A549 (cell line): ENCODE data around the gene KCNIP4. TPM values are rescaled to one million over a fixed set of nuclear protein-coding genes. Genes with fewer than 3 reads are reported as not detected.

ENCODE experiments used
- ATAC-seq, 2 experiments: fragments of 200-7000 bp in 1 of 2; fragments of >200 bp in 1 of 2; cut with Nextera tagmentation in 1 of 2; cut with Tn5 transposase in 1 of 2; 3 replicates each; pipeline versions ENCODE4 v1.8.0 to v1.9.1; 2018 to 2020; ENCODE audit warnings: mild to moderate bottlenecking in 1 of 2, moderate library complexity in 1 of 2
- CTCF ChIA-PET: fragments of 300-600 bp; sonication (Branson Sonifier 250); formaldehyde crosslinking; extraction: SDS; loops from one replicate; lab custom pipeline; 2021; ENCODE audit warnings: antibody characterized with exemption, inconsistent platforms; lab: Yijun Ruan, JAX
- POLR2A ChIA-PET: fragments of 350-600 bp; formaldehyde crosslinking; extraction: SDS; loops from one replicate; lab custom pipeline; 2021; ENCODE audit warnings: antibody characterized with exemption, inconsistent platforms; lab: Yijun Ruan, JAX
- DNase-seq, 2 experiments: peaks; one replicate each; pipeline versions ENCODE4 v3.0.0 to v3.0.0-alpha.2; 2011 to 2016; ENCODE audit warnings: low read depth in 1 of 2, low spot score in 1 of 2
- FAIRE-seq: peaks from 2 replicates; lab custom pipeline; 2011; peaks lifted over from hg19 to GRCh38; lab: Jason Lieb, UNC
- H3K27ac ChIP-seq, 2 experiments: fragments of >200 bp; sonication (Bioruptor Twin); formaldehyde crosslinking; 3 replicates each; pipeline ENCODE4 v1.5.1; 2016 to 2017
- H3K4me1 ChIP-seq: fragments of >200 bp; sonication (Bioruptor Twin); formaldehyde crosslinking; 3 replicates; pipeline ENCODE4 v1.6.1; 2016
- H3K4me2 ChIP-seq: fragments of >200 bp; sonication (Bioruptor Twin); formaldehyde crosslinking; 3 replicates; pipeline ENCODE4 v1.6.1; 2016
- H3K4me3 ChIP-seq: fragments of >200 bp; sonication (Bioruptor Twin); formaldehyde crosslinking; 3 replicates; pipeline ENCODE4 v1.5.1; 2016
- H3K9me3 ChIP-seq: fragments of >200 bp; sonication (Bioruptor Twin); formaldehyde crosslinking; 3 replicates; pipeline ENCODE4 v1.6.1; 2016
- BHLHE40 ChIP-seq: IDR thresholded peaks from 2 replicates; pipeline ENCODE4 v1.6.1; 2012; ENCODE audit warnings: low read depth, low read length, inconsistent platforms
- CBX8 ChIP-seq: fragments of 200-600 bp; sonication (generic); IDR thresholded peaks from 2 replicates; pipeline ENCODE4 v1.6.1; 2016
- CHD2 ChIP-seq: fragments of 150-350 bp; IDR thresholded peaks from 2 replicates; pipeline ENCODE4 v1.6.1; 2014; ENCODE audit warnings: low read length; ENCODE audit not compliant: partially characterized antibody
- EP300 ChIP-seq, 2 experiments: fragments of >200 bp; sonication (Bioruptor Twin); formaldehyde crosslinking; IDR thresholded peaks; 2 replicates in 1 of 2; 3 replicates in 1 of 2; pipeline ENCODE4 v1.6.1; 2016 to 2017
- ESRRA ChIP-seq: fragments of 150-350 bp; IDR thresholded peaks from 2 replicates; pipeline ENCODE4 v1.6.1; 2014; ENCODE audit warnings: mild to moderate bottlenecking, low read length, borderline replicate concordance
- FOSB ChIP-seq: fragments of 250-450 bp; sonication (Bioruptor Pico); IDR thresholded peaks from 2 replicates; pipeline ENCODE4 v1.5.0; 2020; ENCODE audit warnings: mild to moderate bottlenecking, moderate library complexity
- FOSL2 ChIP-seq, 2 experiments: fragments of 450-650 bp in 1 of 2; fragments of >200 bp in 1 of 2; sonication (Bioruptor Twin) in 1 of 2; formaldehyde crosslinking; IDR thresholded peaks; 2 replicates each; pipeline versions ENCODE4 v1.5.0 to v1.6.1; 2016 to 2020; ENCODE audit warnings: mild to moderate bottlenecking in 1 of 2, moderate library complexity in 1 of 2
- FOXS1 ChIP-seq: fragments of 250-450 bp; sonication (Bioruptor Pico); IDR thresholded peaks from 2 replicates; pipeline ENCODE4 v1.5.0; 2020; ENCODE audit warnings: mild to moderate bottlenecking, moderate library complexity
- HDAC2 ChIP-seq: fragments of 200-600 bp; sonication (generic); IDR thresholded peaks from 2 replicates; pipeline ENCODE4 v1.6.1; 2016
- HOXA7 ChIP-seq: fragments of 250-450 bp; sonication (Bioruptor Pico); IDR thresholded peaks from 2 replicates; pipeline ENCODE4 v1.5.0; 2020; ENCODE audit warnings: mild to moderate bottlenecking, moderate library complexity
- HOXB13 ChIP-seq: fragments of 250-450 bp; sonication (Bioruptor Pico); IDR thresholded peaks from 2 replicates; pipeline ENCODE4 v1.5.0; 2020; ENCODE audit warnings: low read depth, mild to moderate bottlenecking, moderate library complexity
- HOXB5 ChIP-seq: fragments of 250-450 bp; sonication (Bioruptor Pico); IDR thresholded peaks from 2 replicates; pipeline ENCODE4 v1.5.0; 2020; ENCODE audit warnings: mild to moderate bottlenecking, moderate library complexity
- JUN ChIP-seq, 2 experiments: fragments of >200 bp; sonication (Bioruptor Twin); formaldehyde crosslinking; IDR thresholded peaks; 2 replicates in 1 of 2; 3 replicates in 1 of 2; pipeline ENCODE4 v1.6.1; 2016 to 2017
- KDM1A ChIP-seq: fragments of 200-600 bp; sonication (generic); IDR thresholded peaks from 2 replicates; pipeline ENCODE4 v1.6.1; 2016; ENCODE audit warnings: low read depth, mild to moderate bottlenecking
- NFE2L2 ChIP-seq: fragments of 150-350 bp; conservative IDR thresholded peaks from 2 replicates; pipeline ENCODE4 v1.6.1; 2014; ENCODE audit warnings: low read length
- POLR2A ChIP-seq: IDR thresholded peaks from 2 replicates; pipeline ENCODE4 v1.6.1; 2012; ENCODE audit warnings: mild to moderate bottlenecking, low read length
- POLR2AphosphoS2 ChIP-seq: conservative IDR thresholded peaks from 2 replicates; pipeline ENCODE4 v1.6.1; 2012; ENCODE audit warnings: low read length, improper control_type of control experiment, inconsistent platforms
- RAD21 ChIP-seq, 2 experiments: fragments of >200 bp in 1 of 2; sonication (Bioruptor Twin) in 1 of 2; formaldehyde crosslinking in 1 of 2; IDR thresholded peaks in 1 of 2; conservative IDR thresholded peaks in 1 of 2; 2 replicates in 1 of 2; 3 replicates in 1 of 2; pipeline ENCODE4 v1.6.1; 2012 to 2018; ENCODE audit warnings: inconsistent platforms in 1 of 2
- RARB ChIP-seq: fragments of 250-450 bp; sonication (Bioruptor Pico); IDR thresholded peaks from 2 replicates; pipeline ENCODE4 v1.8.0; 2021; ENCODE audit warnings: mild to moderate bottlenecking, moderate library complexity
- RCOR1 ChIP-seq: fragments of 150-350 bp; IDR thresholded peaks from 2 replicates; pipeline ENCODE4 v1.6.1; 2014; ENCODE audit warnings: antibody characterized with exemption, low read length, low read depth
- RFX5 ChIP-seq: fragments of 450-650 bp; IDR thresholded peaks from 2 replicates; pipeline ENCODE4 v1.7.1; 2014; ENCODE audit warnings: antibody characterized with exemption, mild to moderate bottlenecking, moderate library complexity
- RNF2 ChIP-seq: fragments of 200-600 bp; sonication (generic); IDR thresholded peaks from 2 replicates; pipeline ENCODE4 v1.6.1; 2016; ENCODE audit warnings: low read depth, mild to moderate bottlenecking, antibody characterized with exemption, moderate library complexity, borderline replicate concordance
- SMC3 ChIP-seq: fragments of >200 bp; sonication (Bioruptor Twin); formaldehyde crosslinking; IDR thresholded peaks from 3 replicates; pipeline ENCODE4 v1.6.1; 2018; ENCODE audit warnings: inconsistent platforms
- TFCP2L1 ChIP-seq: fragments of 250-450 bp; sonication (Bioruptor Pico); IDR thresholded peaks from 2 replicates; pipeline ENCODE4 v1.5.0; 2021; ENCODE audit warnings: mild to moderate bottlenecking
- WGBS: methylation state at CpG from one replicate; pipeline ENCODE4 v1.1.6; 2017; ENCODE audit errors: missing lambda C conversion rate; 5-methylcytosine and 5-hydroxymethylcytosine counted together
- polyA plus RNA-seq, 4 experiments: library from polyadenylated mRNA; depleted of rRNA in 3 of 4; stranded (reverse); fragments of >200 nt; fragmentation: RNase III in 1 of 4; extraction: RNeasy Plus Mini Kit Qiagen cat#74134 plus additional on column Dnase treatment in 1 of 4; gene quantifications; 2 replicates in 3 of 4; 3 replicates in 1 of 4; pipeline ENCODE4 v1.2.3, GENCODE V29; 2011 to 2017
- TF ChIP-seq, protein P1 (sequence below): fragments of >200 bp; sonication (Bioruptor Twin); formaldehyde crosslinking; IDR thresholded peaks from 3 replicates; pipeline ENCODE4 v1.5.1; 2016
- TF ChIP-seq, protein P2 (sequence below): fragments of 450-650 bp; IDR thresholded peaks from 2 replicates; pipeline ENCODE4 v1.6.1; 2014; ENCODE audit warnings: antibody characterized with exemption
- TF ChIP-seq, protein P3 (sequence below): IDR thresholded peaks from 2 replicates; pipeline ENCODE4 v1.6.1; 2012; ENCODE audit warnings: low read depth, borderline replicate concordance

The KCNIP4 gene
- polyA plus RNA-seq, 2 of the 4 experiments (the other 2 are of a cell fraction): not detected

DNA sequence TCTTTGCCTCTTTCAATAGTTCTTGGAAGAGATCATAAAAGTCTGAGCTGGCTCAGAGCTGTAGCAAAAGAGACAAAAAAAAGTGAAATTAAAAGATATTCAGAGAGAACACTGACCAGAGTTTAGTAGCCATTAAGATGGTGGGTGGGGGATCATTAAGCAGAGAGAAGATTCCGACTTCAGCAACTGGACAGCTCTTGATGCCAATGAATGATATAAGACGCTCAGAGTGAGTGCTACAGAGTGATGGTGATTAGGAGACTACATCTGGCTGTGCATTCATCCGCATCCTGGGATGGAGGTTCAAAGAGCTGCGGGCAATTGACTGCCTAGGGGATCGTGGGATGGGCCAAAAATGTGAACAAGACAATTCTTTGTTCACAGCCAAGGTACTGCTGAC is 1069.8 kb downstream of the KCNIP4 start:
- POLR2A ChIA-PET: no interaction called here
- FAIRE-seq (no peak), ATAC-seq (no peak), DNase-seq (no peak)
- no peaks in the 10 kb centered on the region for H3K9me3 ChIP-seq
- H3K4me3 ChIP-seq: no peak overlapping the region
- 3% methylated on average over 5 of the region's 5 CpGs for WGBS
- CTCF ChIA-PET: no interaction called here
- TF ChIP-seq POLR2AphosphoS2: no peak
- no peak for TF ChIP-seq EP300 (IDR thresholded peaks at IDR 0.05)
- no peak for TF ChIP-seq FOXS1 (CRISPR knock-in tag)
- no peak for TF ChIP-seq CHD2
- no peak for TF ChIP-seq RCOR1
- TF ChIP-seq POLR2A: no peak
- no peak for TF ChIP-seq FOSL2 (IDR thresholded peaks at IDR 0.05)
- no peak for TF ChIP-seq FOSL2 (CRISPR knock-in tag; IDR thresholded peaks at IDR 0.05)
- TF ChIP-seq ESRRA: no peak
- no peak for TF ChIP-seq NFE2L2
- TF ChIP-seq HOXB13 (CRISPR knock-in tag): no peak
- TF ChIP-seq RNF2: no peak
- TF ChIP-seq JUN (IDR thresholded peaks at IDR 0.05): no peak
- TF ChIP-seq RARB (CRISPR knock-in tag): no peak
- no peak overlapping the region for H3K27ac ChIP-seq
- no peaks in the 10 kb centered on the region for H3K4me1 ChIP-seq
- H3K4me2 ChIP-seq: no peak overlapping the region

DNA sequence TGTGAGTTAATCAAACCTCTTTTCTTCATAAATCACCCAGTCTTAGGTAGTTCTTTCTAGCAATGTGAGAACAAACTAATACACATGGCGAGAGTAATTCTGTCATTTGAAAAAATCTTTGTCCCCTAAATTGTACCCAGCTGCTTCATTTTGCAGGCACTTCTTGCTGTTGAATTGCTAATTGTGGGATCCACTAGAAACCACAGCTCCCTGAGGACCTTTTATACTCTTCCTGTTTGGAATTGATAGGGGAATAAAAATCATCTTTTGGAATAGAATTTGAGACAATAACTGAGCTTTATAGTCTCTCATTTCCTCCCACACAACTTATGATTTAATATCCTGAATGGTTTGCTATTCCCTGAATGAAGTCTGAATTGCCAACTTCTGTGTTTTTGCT is 1078.1 kb downstream of the KCNIP4 start:
- TF ChIP-seq NFE2L2 (no peak), HOXB5 (no peak), SMC3 (no peak), POLR2A (no peak), BHLHE40 (no peak), FOSB (CRISPR knock-in tag) (no peak), RARB (CRISPR knock-in tag) (no peak), CHD2 (no peak), RAD21 (conservative IDR thresholded peaks at IDR 0.05 in 1 of 2, IDR thresholded peaks at IDR 0.05 in 1 of 2) (no peak), RFX5 (no peak), HOXA7 (CRISPR knock-in tag) (no peak), CBX8 (no peak), KDM1A (no peak)
- TF ChIP-seq, protein P1, sequence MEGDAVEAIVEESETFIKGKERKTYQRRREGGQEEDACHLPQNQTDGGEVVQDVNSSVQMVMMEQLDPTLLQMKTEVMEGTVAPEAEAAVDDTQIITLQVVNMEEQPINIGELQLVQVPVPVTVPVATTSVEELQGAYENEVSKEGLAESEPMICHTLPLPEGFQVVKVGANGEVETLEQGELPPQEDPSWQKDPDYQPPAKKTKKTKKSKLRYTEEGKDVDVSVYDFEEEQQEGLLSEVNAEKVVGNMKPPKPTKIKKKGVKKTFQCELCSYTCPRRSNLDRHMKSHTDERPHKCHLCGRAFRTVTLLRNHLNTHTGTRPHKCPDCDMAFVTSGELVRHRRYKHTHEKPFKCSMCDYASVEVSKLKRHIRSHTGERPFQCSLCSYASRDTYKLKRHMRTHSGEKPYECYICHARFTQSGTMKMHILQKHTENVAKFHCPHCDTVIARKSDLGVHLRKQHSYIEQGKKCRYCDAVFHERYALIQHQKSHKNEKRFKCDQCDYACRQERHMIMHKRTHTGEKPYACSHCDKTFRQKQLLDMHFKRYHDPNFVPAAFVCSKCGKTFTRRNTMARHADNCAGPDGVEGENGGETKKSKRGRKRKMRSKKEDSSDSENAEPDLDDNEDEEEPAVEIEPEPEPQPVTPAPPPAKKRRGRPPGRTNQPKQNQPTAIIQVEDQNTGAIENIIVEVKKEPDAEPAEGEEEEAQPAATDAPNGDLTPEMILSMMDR: no peak
- H3K4me3 ChIP-seq: no peak overlapping the region
- CTCF ChIA-PET: no interaction called here
- no peak overlapping the region for H3K4me2 ChIP-seq
- no peaks in the 10 kb centered on the region for H3K9me3 ChIP-seq
- DNase-seq: no peak
- no peak for ATAC-seq
- FAIRE-seq: no peak
- H3K4me1 ChIP-seq: no peaks in the 10 kb centered on the region
- WGBS: 0% methylated on average over 1 of the region's 1 CpG
- H3K27ac ChIP-seq: no peak overlapping the region
- POLR2A ChIA-PET: no interaction called here

DNA sequence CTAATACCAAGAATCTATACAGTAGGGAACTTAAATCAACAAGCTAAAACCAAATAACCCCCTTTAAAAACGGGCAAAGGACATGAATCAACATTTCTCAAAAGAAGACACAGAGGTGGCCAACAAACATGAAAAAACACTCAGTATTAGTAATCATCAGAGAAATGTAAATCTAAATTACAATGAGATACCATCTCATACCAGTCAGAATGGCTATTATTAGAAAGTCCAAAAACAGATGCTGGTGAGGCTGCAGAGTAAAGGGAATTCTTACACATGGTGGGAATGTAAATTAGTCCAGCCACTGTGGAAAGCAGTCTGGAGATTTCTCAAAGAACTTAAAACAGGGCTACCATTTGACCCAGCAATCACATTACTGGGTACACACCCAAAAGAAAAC is 1080.5 kb downstream of the KCNIP4 start:
- no peak for FAIRE-seq
- 0% methylated on average over 1 of the region's 1 CpG for WGBS

More for the DNA sequence above, 1080.5 kb downstream of the KCNIP4 start:
- no peak for TF ChIP-seq TFCP2L1 (CRISPR knock-in tag)
- TF ChIP-seq, protein P2, sequence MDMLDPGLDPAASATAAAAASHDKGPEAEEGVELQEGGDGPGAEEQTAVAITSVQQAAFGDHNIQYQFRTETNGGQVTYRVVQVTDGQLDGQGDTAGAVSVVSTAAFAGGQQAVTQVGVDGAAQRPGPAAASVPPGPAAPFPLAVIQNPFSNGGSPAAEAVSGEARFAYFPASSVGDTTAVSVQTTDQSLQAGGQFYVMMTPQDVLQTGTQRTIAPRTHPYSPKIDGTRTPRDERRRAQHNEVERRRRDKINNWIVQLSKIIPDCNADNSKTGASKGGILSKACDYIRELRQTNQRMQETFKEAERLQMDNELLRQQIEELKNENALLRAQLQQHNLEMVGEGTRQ: no peak
- TF ChIP-seq RNF2: no peak
- TF ChIP-seq, protein P3, sequence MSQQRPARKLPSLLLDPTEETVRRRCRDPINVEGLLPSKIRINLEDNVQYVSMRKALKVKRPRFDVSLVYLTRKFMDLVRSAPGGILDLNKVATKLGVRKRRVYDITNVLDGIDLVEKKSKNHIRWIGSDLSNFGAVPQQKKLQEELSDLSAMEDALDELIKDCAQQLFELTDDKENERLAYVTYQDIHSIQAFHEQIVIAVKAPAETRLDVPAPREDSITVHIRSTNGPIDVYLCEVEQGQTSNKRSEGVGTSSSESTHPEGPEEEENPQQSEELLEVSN: no peak
- TF ChIP-seq HDAC2: no peak
- no peak for TF ChIP-seq CBX8
- TF ChIP-seq, all 56 proteins: peak for 0
- ATAC-seq (no peak), DNase-seq (no peak)
- Histone ChIP-seq H3K4me3 (no peak overlapping the region), H3K9me3 (no peaks in the 10 kb centered on the region), H3K4me2 (no peak overlapping the region), H3K4me1 (no peaks in the 10 kb centered on the region), H3K27ac (no peak overlapping the region)
- POLR2A ChIA-PET: no interaction called here
- CTCF ChIA-PET: no interaction called here
